Endothelial cell of umbilical vein (primary cell): ENCODE results near the gene TRRAP. TPM values are rescaled to one million over a fixed set of nuclear protein-coding genes. Genes with fewer than 3 reads are reported as not detected.

ENCODE experiments used
- BruUV-seq: library from RNA; stranded (reverse); fragments of 400-500 nt; replicated peaks from 2 replicates; lab custom pipeline; 2021; lab: Mats Ljungman, UMichigan
- CTCF ChIA-PET: fragments of 300-600, 350-600 bp; sonication (Branson Sonifier 250); formaldehyde crosslinking; loops from one replicate; lab custom pipeline; 2021; ENCODE audit warnings: antibody characterized with exemption, inconsistent platforms; lab: Charles Lee
- POLR2A ChIA-PET: fragments of 300-600, 350-600 bp; sonication (Branson Sonifier 250); formaldehyde crosslinking; loops from one replicate; lab custom pipeline; 2021; ENCODE audit warnings: antibody characterized with exemption, inconsistent platforms; lab: Charles Lee
- DNase-seq: peaks from one replicate; pipeline ENCODE4 v3.0.0-alpha.2; 2011; ENCODE audit warnings: low read depth, low spot score
- FAIRE-seq: peaks from 2 replicates; lab custom pipeline; 2011; peaks lifted over from hg19 to GRCh38; lab: Jason Lieb, UNC
- H2AFZ ChIP-seq: 2 replicates; pipeline ENCODE4 v1.6.0; 2012; ENCODE audit warnings: low read depth, low read length, control low read depth, inconsistent platforms
- H3K27ac ChIP-seq: 2 replicates; pipeline ENCODE4 v1.5.1; 2011; ENCODE audit warnings: low read depth, mild to moderate bottlenecking, control low read depth, low read length, moderate library complexity; ENCODE audit not compliant: insufficient read depth
- H3K27me3 ChIP-seq, 2 experiments: 2 replicates each; pipeline versions ENCODE4 v1.6.0 to v1.6.1; 2011; ENCODE audit warnings: low read length in 2 of 2, mixed read lengths in 1 of 2; ENCODE audit not compliant: control insufficient read depth in 2 of 2, insufficient read depth in 2 of 2
- H3K36me3 ChIP-seq, 2 experiments: 2 replicates in 1 of 2; 3 replicates in 1 of 2; pipeline ENCODE4 v1.5.1; 2011; ENCODE audit warnings: low read length in 2 of 2, mild to moderate bottlenecking in 1 of 2, moderate library complexity in 1 of 2; ENCODE audit not compliant: control insufficient read depth in 2 of 2, insufficient read depth in 2 of 2; ENCODE audit errors: extremely low read depth in 1 of 2
- H3K4me1 ChIP-seq: 3 replicates; pipeline ENCODE4 v1.5.1; 2011; ENCODE audit warnings: mild to moderate bottlenecking, low read length; ENCODE audit not compliant: control insufficient read depth, insufficient read depth; ENCODE audit errors: extremely low read depth
- H3K4me2 ChIP-seq: 2 replicates; pipeline ENCODE4 v1.6.1; 2011; ENCODE audit warnings: low read length, control low read depth, mixed read lengths; ENCODE audit not compliant: insufficient read depth
- H3K4me3 ChIP-seq, 3 experiments: fragments of 200-600 bp in 1 of 3; sonication (generic), shearing (Covaris generic) in 1 of 3; replicated peaks in 1 of 3; 2 replicates each; pipeline ENCODE4 v1.5.1; 2011 to 2016; ENCODE audit warnings: control low read depth in 3 of 3, low read length in 3 of 3, mild to moderate bottlenecking in 2 of 3, inconsistent platforms in 1 of 3, low read depth in 1 of 3, moderate library complexity in 1 of 3; ENCODE audit not compliant: insufficient read depth in 1 of 3
- H3K79me2 ChIP-seq: 2 replicates; pipeline ENCODE4 v1.6.0; 2012; ENCODE audit warnings: low read length, inconsistent platforms; ENCODE audit not compliant: control insufficient read depth, insufficient read depth
- H3K9ac ChIP-seq: replicated peaks from 2 replicates; pipeline ENCODE3; 2011; ENCODE audit warnings: low read length, control low read depth; ENCODE audit not compliant: insufficient read depth; ENCODE audit errors: extremely low read depth
- H3K9me1 ChIP-seq: replicated peaks from 3 replicates; pipeline ENCODE4 v1.6.0; 2011; ENCODE audit warnings: mild to moderate bottlenecking, low read length; ENCODE audit not compliant: control insufficient read depth, insufficient read depth; ENCODE audit errors: extremely low read depth
- H3K9me3 ChIP-seq: replicated peaks from 2 replicates; pipeline ENCODE4 v1.5.1; 2012; ENCODE audit warnings: low read length, inconsistent platforms; ENCODE audit not compliant: control insufficient read depth, insufficient read depth
- H4K20me1 ChIP-seq: replicated peaks from 2 replicates; pipeline ENCODE3; 2011; ENCODE audit warnings: mild to moderate bottlenecking, low read length; ENCODE audit not compliant: control insufficient read depth, insufficient read depth; ENCODE audit errors: extremely low read depth
- EZH2 ChIP-seq: IDR thresholded peaks from 2 replicates; pipeline ENCODE4 v1.6.1; 2012; ENCODE audit warnings: borderline replicate concordance, low read depth, mild to moderate bottlenecking, moderate library complexity, low read length, inconsistent platforms; ENCODE audit not compliant: severe bottlenecking
- FOS ChIP-seq: IDR thresholded peaks from 2 replicates; pipeline ENCODE4 v1.6.1; 2011; ENCODE audit warnings: mild to moderate bottlenecking, low read length, moderate library complexity, borderline replicate concordance; ENCODE audit not compliant: insufficient read depth
- GATA2 ChIP-seq: IDR thresholded peaks from 2 replicates; pipeline ENCODE4 v1.7.0; 2011; ENCODE audit warnings: low read depth, mild to moderate bottlenecking, moderate library complexity, mixed read lengths, low read length; ENCODE audit not compliant: insufficient read length, insufficient read depth
- JUN ChIP-seq: IDR thresholded peaks from 2 replicates; pipeline ENCODE4 v1.6.1; 2011; ENCODE audit warnings: borderline replicate concordance, low read depth; ENCODE audit not compliant: insufficient read length, insufficient read depth
- MYC ChIP-seq: IDR thresholded peaks from one replicate; pipeline ENCODE4 v1.6.1; 2011; ENCODE audit warnings: mild to moderate bottlenecking, low read depth, low read length
- POLR2A ChIP-seq: IDR thresholded peaks from 2 replicates; pipeline ENCODE4 v1.6.1; 2012; ENCODE audit warnings: low read depth, mild to moderate bottlenecking, control low read depth, low read length
- dilution Hi-C: fragments of 300-500 bp; cut with MboI; formaldehyde crosslinking; loops from one replicate; pipeline ENCODE4 v1.15.0; 2019; ENCODE audit warnings: low sequenced_read_pairs; ENCODE audit not compliant: extremely low pct_ligation_motif_present
- intact Hi-C: fragments of 100-400 bp; cut with micrococcal nuclease; formaldehyde crosslinking; loops from one replicate; pipeline ENCODE4 v1.10.0; 2022
- polyA plus RNA-seq, 4 experiments: library from polyadenylated mRNA; depleted of rRNA in 3 of 4; stranded (reverse) in 3 of 4; unstranded in 1 of 4; fragments of >200 nt; gene quantifications; 2 replicates each; pipeline versions ENCODE4 v1.2.1 to v1.2.3, GENCODE V29; 2011 to 2012; ENCODE audit warnings: missing spikeins in 1 of 4
- total RNA-seq: library from RNA; stranded (reverse); gene quantifications from 2 replicates; pipeline ENCODE4 v1.2.3, GENCODE V29; 2021
- TF ChIP-seq, protein P1 (sequence below), 2 donors: IDR thresholded peaks; 1 replicate in 1 of 2; 2 replicates in 1 of 2; pipeline ENCODE4 v1.5.1; 2011; ENCODE audit warnings: low read length in 2 of 2, mild to moderate bottlenecking in 2 of 2, moderate library complexity in 2 of 2, control low read depth in 1 of 2, inconsistent platforms in 1 of 2, low read depth in 1 of 2; ENCODE audit not compliant: insufficient read depth in 1 of 2; ENCODE audit errors: extremely low read depth in 1 of 2
- TF ChIP-seq, protein P2 (sequence below): IDR thresholded peaks from 2 replicates; pipeline ENCODE4 v1.6.1; 2011; ENCODE audit not compliant: insufficient read depth, insufficient read length

The TRRAP gene
- total and polyA plus RNA-seq, 2 donors (not counting 3 experiments of a cell fraction or from before 2014, with no cell fraction given): 21.8 to 45.8 TPM

DNA sequence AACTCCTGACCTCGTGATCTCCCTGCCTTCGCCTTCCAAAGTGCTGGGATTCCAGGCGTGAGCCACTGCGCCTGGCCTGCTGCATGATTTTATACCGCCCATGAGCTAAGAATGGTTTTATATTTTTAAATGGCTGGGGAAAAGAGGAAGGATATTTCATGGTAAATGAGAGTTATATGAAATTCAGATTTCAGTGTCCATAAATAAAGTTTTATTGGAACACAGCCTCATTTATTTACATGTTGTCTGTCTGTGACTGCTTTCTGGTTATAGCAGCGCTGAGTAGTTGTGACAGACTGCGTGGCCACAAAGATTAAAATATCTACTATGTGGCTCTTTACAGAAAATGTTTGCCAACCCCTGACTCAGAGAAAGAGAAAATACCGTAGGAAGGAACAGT is 2.2 kb downstream of the TRRAP start:
- H2AFZ ChIP-seq: no peak overlapping the region
- H3K27me3 ChIP-seq: no peaks in the 10 kb centered on the region
- H3K36me3 ChIP-seq: peaks cover 9% of the 10 kb centered on the region in 2 experiments
- H3K4me2 ChIP-seq: no peak overlapping the region
- peaks cover 37% of the 10 kb centered on the region for H3K79me2 ChIP-seq
- peaks cover 2% of the 10 kb centered on the region for H4K20me1 ChIP-seq
- no peak overlapping the region for H3K27ac ChIP-seq
- intact Hi-C loops: no loop called here
- no peak overlapping the region for H3K4me3 ChIP-seq
- no peaks in the 10 kb centered on the region for H3K9me1 ChIP-seq
- no peak overlapping the region for H3K9ac ChIP-seq
- TF ChIP-seq POLR2A (no peak), MYC (no peak), GATA2 (no peak), EZH2 (no peak), FOS (no peak), JUN (no peak)
- TF ChIP-seq, protein P1, sequence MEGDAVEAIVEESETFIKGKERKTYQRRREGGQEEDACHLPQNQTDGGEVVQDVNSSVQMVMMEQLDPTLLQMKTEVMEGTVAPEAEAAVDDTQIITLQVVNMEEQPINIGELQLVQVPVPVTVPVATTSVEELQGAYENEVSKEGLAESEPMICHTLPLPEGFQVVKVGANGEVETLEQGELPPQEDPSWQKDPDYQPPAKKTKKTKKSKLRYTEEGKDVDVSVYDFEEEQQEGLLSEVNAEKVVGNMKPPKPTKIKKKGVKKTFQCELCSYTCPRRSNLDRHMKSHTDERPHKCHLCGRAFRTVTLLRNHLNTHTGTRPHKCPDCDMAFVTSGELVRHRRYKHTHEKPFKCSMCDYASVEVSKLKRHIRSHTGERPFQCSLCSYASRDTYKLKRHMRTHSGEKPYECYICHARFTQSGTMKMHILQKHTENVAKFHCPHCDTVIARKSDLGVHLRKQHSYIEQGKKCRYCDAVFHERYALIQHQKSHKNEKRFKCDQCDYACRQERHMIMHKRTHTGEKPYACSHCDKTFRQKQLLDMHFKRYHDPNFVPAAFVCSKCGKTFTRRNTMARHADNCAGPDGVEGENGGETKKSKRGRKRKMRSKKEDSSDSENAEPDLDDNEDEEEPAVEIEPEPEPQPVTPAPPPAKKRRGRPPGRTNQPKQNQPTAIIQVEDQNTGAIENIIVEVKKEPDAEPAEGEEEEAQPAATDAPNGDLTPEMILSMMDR (IDR thresholded peaks at IDR 0.05; ENCODE audit: extremely low read depth in 1 of 2, insufficient read depth in 1 of 2, low read depth in 1 of 2, low read length in 2 of 2): no peak
- TF ChIP-seq, protein P2, sequence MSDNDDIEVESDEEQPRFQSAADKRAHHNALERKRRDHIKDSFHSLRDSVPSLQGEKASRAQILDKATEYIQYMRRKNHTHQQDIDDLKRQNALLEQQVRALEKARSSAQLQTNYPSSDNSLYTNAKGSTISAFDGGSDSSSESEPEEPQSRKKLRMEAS: no peak
- H3K4me1 ChIP-seq: peaks cover 8% of the 10 kb centered on the region
- CTCF ChIA-PET: interaction anchor here (1.2 kb wide), 1 partner anchor 10 kb away, joined by 3 read pairs; no protein-coding TSS in a partner anchor
- no peaks in the 10 kb centered on the region for H3K9me3 ChIP-seq
- POLR2A ChIA-PET: interaction anchor here (0.7 kb wide), 1 partner anchor 471 kb away, joined by 3 read pairs; no protein-coding TSS in a partner anchor
- dilution Hi-C loops: no loop called here
- FAIRE-seq (no peak), DNase-seq (no peak)
- TSS peak; percentile 13 for BruUV-seq
